Muscle of leg (tissue), 11 donors: ENCODE data around the gene LGALS3BP. TPM values are rescaled to one million over a fixed set of nuclear protein-coding genes. Genes with fewer than 3 reads are reported as not detected.

Experiments used
- DNase-seq: peaks from one replicate; pipeline ENCODE4 v3.0.0; 2013
- H3K27ac ChIP-seq: one replicate; pipeline ENCODE4 v1.5.1; 2013; ENCODE audit warnings: mild to moderate bottlenecking, low read length, control low read depth
- H3K27me3 ChIP-seq: one replicate; pipeline ENCODE4 v1.6.1; 2013; ENCODE audit warnings: low read length; ENCODE audit not compliant: control insufficient read depth, insufficient read depth
- H3K36me3 ChIP-seq: one replicate; pipeline ENCODE4 v1.6.1; 2013; ENCODE audit warnings: low read length; ENCODE audit not compliant: control insufficient read depth, insufficient read depth
- H3K4me1 ChIP-seq: one replicate; pipeline ENCODE4 v1.6.1; 2013; ENCODE audit warnings: low read length; ENCODE audit not compliant: control insufficient read depth, insufficient read depth
- H3K4me3 ChIP-seq: one replicate; pipeline ENCODE4 v1.5.1; 2013; ENCODE audit warnings: low read length, control low read depth
- H3K9me3 ChIP-seq: replicated peaks from 2 replicates; pipeline ENCODE4 v1.6.1; 2013; ENCODE audit warnings: low read depth, low read length; ENCODE audit not compliant: control insufficient read depth
- WGBS: methylation state at CpG from one replicate; pipeline ENCODE4 v1.1.5; 2013; ENCODE audit warnings: missing lambda C conversion rate; ENCODE audit not compliant: insufficient coverage; 5-methylcytosine and 5-hydroxymethylcytosine counted together
- polyA plus RNA-seq, 8 donors: library from polyadenylated mRNA; unstranded; fragments of 120-200 nt; gene quantifications; one replicate each; pipeline versions ENCODE4 v1.2.1 to v1.2.3, GENCODE V29; 2013; ENCODE audit warnings: inconsistent platforms in 1 of 8, low replicate concordance in 1 of 8; ENCODE audit not compliant: insufficient read length in 8 of 8, insufficient read depth in 1 of 8
- total RNA-seq: library from RNA; stranded (reverse); fragments of 120-200 nt; gene quantifications from one replicate; pipeline ENCODE4 v1.2.4, GENCODE V29; 2013

The LGALS3BP gene
- total and polyA plus RNA-seq, 9 donors, result 31.9 to 78.6 (median 57.4) TPM

DNA sequence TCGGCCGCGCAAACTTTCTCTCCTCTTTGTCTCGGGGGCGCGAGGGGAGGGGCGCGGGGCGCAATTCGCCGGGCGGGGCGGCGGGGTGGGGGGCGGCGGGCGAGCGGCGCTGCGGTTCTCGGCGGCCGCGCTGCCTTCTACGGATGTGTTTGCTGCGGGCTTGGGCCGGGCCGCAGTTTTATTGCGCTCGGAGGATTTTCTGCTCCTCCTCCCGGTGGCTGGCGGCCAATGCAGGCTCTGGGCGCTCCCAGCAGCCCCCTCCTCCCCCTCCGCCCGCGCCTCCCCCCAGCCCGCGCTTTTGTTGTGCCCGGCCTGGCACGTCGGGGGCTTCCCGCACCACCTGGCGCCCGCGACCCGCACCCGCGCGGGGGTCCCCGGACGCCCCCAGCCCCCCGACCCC, 54.5 kb downstream of the LGALS3BP start, which contains the start of gene TIMP2:
TSS of gene TIMP2 (minus strand) at position 154 of the 400 bp plus-strand sequence. CDS start 299 bp downstream, outside the sequence.
- peak within 1 kb of the TSS; percentile 56 for H3K4me3 ChIP-seq
- peak within 1 kb of the TSS; percentile 97 for H3K27ac ChIP-seq
- 0% methylated on average over 43 of the region's 52 CpGs for WGBS
- peaks cover 2% of the 10 kb centered on the region for H3K36me3 ChIP-seq
- H3K4me1 ChIP-seq, result peaks cover 56% of the 10 kb centered on the region
- peak; percentile 96 for DNase-seq
- no peaks in the 10 kb centered on the region for H3K9me3 ChIP-seq
- no peaks in the 10 kb centered on the region for H3K27me3 ChIP-seq

DNA sequence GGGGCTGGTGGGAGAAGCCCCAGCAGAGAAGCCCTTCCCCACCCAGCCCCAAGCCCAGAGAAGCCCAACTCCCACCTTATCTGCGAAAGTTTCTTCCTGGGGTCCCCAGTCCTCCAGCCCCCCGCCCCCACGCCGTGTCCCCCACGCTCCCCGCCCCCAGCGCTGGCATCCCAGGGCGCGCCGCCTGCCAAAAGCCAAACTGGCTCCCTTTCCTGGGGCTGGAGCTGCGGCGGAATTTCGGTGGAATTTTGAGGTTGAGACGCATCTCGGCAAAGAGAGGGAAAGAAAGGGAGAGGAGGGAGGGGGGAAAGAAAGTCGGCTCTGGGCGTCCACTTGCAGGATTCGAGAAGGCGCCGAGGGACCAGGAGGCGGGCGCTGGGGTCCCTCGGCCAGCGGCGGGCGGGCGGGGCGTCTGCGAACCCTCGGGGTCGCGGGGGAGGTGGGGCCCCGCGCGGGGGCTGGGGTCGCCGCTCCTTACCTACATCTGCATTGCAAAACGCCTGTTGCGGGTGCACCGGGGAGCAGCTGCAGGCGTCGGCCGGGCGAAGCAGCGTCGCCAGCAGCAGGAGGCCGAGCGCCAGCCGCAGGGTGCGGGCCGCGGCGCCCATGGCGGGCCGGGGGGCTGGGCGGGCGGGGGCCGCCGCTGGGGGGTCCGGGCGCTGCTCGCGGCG, 55.1 kb downstream of the LGALS3BP start:
- no peaks in the 10 kb centered on the region for H3K27me3 ChIP-seq
- H3K4me3 ChIP-seq, result peak overlapping the region; percentile 56
- peaks cover 54% of the 10 kb centered on the region for H3K4me1 ChIP-seq
- peak overlapping the region; percentile 52 for H3K27ac ChIP-seq
- DNase-seq, result peak; percentile 69
- H3K36me3 ChIP-seq, result peaks cover 2% of the 10 kb centered on the region
- H3K9me3 ChIP-seq, result no peaks in the 10 kb centered on the region
- WGBS, result under 1% methylated on average over 58 of the region's 64 CpGs

DNA sequence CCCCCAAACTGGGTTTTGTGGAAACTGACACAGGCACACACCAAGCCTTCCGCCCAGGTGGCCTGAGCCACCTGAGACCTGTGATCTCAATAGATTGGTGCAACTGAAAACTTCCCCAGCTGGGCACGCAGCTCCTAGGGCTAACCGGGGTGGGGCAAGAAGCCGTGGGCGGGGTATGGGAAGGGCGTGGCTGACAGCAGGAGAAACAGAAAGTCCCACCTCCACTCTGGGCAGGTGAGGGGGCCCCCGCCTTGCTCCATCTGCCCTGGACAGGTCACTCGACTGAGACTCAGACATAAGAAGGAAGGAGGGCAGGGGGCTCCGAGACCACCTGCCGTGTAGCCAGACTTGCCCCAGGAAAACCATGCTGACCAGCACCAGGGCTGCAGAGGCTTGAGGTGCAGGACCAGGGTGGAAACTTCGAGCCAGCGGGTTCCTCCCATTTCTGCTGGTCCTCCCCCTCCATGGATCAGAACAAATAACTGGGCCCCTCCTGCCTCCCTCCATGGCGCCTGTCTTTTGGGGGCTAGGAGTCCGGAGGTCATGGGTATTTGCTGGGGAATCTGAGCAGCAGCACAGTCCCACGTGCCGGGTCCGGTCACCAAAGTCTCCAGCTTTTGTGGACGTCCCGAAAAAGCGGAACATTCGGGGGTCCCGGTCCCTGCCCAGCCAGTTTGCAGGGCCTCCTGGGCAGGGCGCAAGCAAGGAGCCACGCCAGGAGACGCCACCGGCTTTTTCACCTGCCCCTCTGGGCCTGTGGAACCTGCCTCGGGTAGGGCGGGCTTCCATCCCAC, 55.9 kb downstream of the LGALS3BP start:
- Histone ChIP-seq H3K36me3 (peaks cover 2% of the 10 kb centered on the region), H3K9me3 (no peaks in the 10 kb centered on the region), H3K4me1 (peaks cover 58% of the 10 kb centered on the region), H3K4me3 (peak overlapping the region; percentile 56), H3K27ac (peak overlapping the region; percentile 52), H3K27me3 (no peaks in the 10 kb centered on the region)
- peak; percentile 39 for DNase-seq
- WGBS, result 6% methylated on average over 19 of the region's 28 CpGs

DNA sequence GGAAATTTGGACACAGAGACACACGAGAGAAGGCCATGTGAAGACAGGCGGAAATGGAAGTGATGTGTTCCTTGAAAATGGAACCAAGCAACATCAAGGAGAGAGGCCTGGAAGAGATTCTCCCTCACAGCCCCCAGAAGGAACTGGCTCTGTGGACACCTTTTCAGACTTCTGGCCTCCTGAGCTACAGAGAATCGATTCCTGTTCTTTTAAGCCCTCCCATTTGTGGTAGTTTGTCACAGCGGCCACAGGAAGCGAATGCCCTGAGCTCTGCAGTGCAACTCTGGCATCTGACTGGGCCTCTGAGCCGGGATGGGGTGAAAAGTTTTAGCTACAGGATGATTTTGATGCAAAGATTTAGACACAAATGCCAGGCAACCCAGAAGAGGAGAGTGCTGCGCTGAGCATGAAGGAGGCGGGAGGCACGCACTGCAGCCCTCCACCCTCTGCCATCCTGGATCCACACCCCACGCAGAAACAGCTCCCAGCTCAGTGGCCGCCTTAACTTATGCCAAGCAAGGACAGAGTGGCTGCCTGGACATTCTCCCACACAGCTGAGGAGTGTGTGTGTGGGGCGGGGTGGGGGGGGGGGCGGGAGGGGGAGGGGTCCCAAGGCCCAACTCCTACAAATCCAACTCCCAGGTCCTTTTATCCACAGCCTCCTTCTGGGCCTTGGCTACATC, 56.8 kb downstream of the LGALS3BP start:
- peak; percentile 44 for DNase-seq
- WGBS, result 18% methylated on average over 2 of the region's 13 CpGs
- Histone ChIP-seq H3K36me3 (peaks cover 2% of the 10 kb centered on the region), H3K9me3 (no peaks in the 10 kb centered on the region), H3K27me3 (no peaks in the 10 kb centered on the region), H3K4me3 (peak overlapping the region; percentile 56), H3K4me1 (peaks cover 65% of the 10 kb centered on the region), H3K27ac (peak overlapping the region; percentile 51)

DNA sequence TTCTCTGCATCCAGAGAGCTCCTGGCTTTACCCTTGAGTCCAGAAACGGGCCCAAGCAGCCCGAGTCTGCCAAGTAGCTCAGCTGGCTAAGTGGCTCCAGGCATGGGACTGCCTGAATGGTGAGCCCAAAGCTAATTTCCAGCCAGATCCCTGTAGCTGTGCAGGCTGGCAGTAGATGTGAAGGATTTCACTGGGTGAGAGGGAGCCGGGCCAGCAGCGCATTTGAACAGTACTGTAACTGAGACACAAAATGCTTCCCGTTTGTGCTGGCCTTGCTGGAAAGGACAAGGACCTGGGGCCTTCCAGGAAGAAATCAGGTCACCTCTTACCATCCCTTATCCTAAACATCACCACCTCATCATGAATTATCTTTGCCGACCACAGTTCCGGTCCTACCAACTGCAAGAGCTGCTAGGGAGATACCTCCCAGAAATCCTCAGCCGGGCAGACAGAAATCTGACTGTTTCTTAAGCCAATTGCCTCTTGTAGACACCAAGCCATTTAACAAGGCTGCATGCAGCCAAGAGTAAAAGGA, 58.2 kb downstream of the LGALS3BP start:
- Histone ChIP-seq H3K9me3 (no peaks in the 10 kb centered on the region), H3K27ac (peak overlapping the region; percentile 24), H3K4me1 (peaks cover 74% of the 10 kb centered on the region), H3K27me3 (no peaks in the 10 kb centered on the region), H3K4me3 (no peak overlapping the region), H3K36me3 (peaks cover 8% of the 10 kb centered on the region)
- peak; percentile 78 for DNase-seq
- 34% methylated on average over 6 of the region's 8 CpGs for WGBS

Other genes with a start within 250 kb of the LGALS3BP start
- gene CYTH1, start 197.7 kb downstream of the LGALS3BP start, total RNA-seq, result 17.3 TPM
- 10 to 100 TPM; 20.1 to 26.9 (median 21.5) TPM for gene CYTH1, start 197.7 kb downstream of the LGALS3BP start, polyA plus RNA-seq
- 17.8 TPM for gene USP36, start 139.1 kb downstream of the LGALS3BP start, total RNA-seq
- 10 to 100 TPM; 24.8 to 36.8 (median 30.1) TPM for gene USP36, start 139.1 kb downstream of the LGALS3BP start, polyA plus RNA-seq
- 1.4 TPM for gene CEP295NL, start 76.7 kb downstream of the LGALS3BP start, total RNA-seq
- gene CEP295NL, start 76.7 kb downstream of the LGALS3BP start, polyA plus RNA-seq, result under 1 TPM; 0.08 to 0.69 (median 0.35) TPM
- 94.8 TPM for gene TIMP2, start 54.5 kb downstream of the LGALS3BP start, total RNA-seq
- gene TIMP2, start 54.5 kb downstream of the LGALS3BP start, polyA plus RNA-seq, result 100 to 1,000 TPM; 147 to 309 (median 203) TPM
- gene CANT1, start 29.8 kb upstream of the LGALS3BP start, total RNA-seq, result 21.7 TPM
- 10 to 100 TPM; 24.4 to 41.5 (median 33.3) TPM for gene CANT1, start 29.8 kb upstream of the LGALS3BP start, polyA plus RNA-seq
- gene C1QTNF1, start 44.2 kb upstream of the LGALS3BP start, total RNA-seq, result 10.8 TPM
- 10 to 100 TPM in 2 of 8 donors, 1 to 10 TPM in 6; 3.3 to 10.9 (median 5.7) TPM for gene C1QTNF1, start 44.2 kb upstream of the LGALS3BP start, polyA plus RNA-seq
- 12.1 TPM for gene ENGASE, start 94.9 kb upstream of the LGALS3BP start, total RNA-seq
- 10 to 100 TPM; 13.8 to 27.9 (median 23.1) TPM for gene ENGASE, start 94.9 kb upstream of the LGALS3BP start, polyA plus RNA-seq